H1 (cell line): Measurements from ENCODE around the gene NKD2. TPM values are rescaled to one million over a fixed set of nuclear protein-coding genes. Genes with fewer than 3 reads are reported as not detected.

Experiments
- CTCF ChIA-PET: fragments of 300-600 bp; sonication (Branson Sonifier 250); formaldehyde crosslinking; loops from one replicate; lab custom pipeline; 2021; ENCODE audit not compliant: partially characterized antibody; lab: Charles Lee
- POLR2A ChIA-PET: fragments of 300-600 bp; sonication (Branson Sonifier 250); formaldehyde crosslinking; loops from one replicate; lab custom pipeline; 2021; ENCODE audit warnings: inconsistent platforms; ENCODE audit not compliant: partially characterized antibody; lab: Charles Lee
- DNase-seq, 2 experiments: peaks; one replicate each; pipeline versions ENCODE4 v3.0.0 to v3.0.0-alpha.2; 2010 to 2022; ENCODE audit warnings: low spot score in 2 of 2, low read depth in 1 of 2, mixed read lengths in 1 of 2
- FAIRE-seq: peaks from 2 replicates; lab custom pipeline; 2011; peaks lifted over from hg19 to GRCh38; lab: Jason Lieb, UNC
- H2AFZ ChIP-seq: 2 replicates; pipeline ENCODE4 v1.8.1; 2012; ENCODE audit warnings: low read length, inconsistent platforms
- H2AK5ac ChIP-seq: 2 replicates; pipeline ENCODE4 v1.6.1; 2013; ENCODE audit warnings: low read depth, low read length
- H2BK120ac ChIP-seq: replicated peaks from 2 replicates; pipeline ENCODE3; 2013; ENCODE audit warnings: low read depth, low read length, inconsistent platforms
- H2BK12ac ChIP-seq: 2 replicates; pipeline ENCODE4 v1.6.1; 2013; ENCODE audit warnings: low read depth, low read length
- H2BK15ac ChIP-seq: 2 replicates; pipeline ENCODE4 v1.6.1; 2013; ENCODE audit warnings: low read length
- H2BK20ac ChIP-seq: 2 replicates; pipeline ENCODE4 v1.6.1; 2013; ENCODE audit warnings: low read length
- H2BK5ac ChIP-seq: 2 replicates; pipeline ENCODE4 v1.6.1; 2013; ENCODE audit warnings: low read depth, low read length
- H3K14ac ChIP-seq: 2 replicates; pipeline ENCODE4 v1.6.1; 2013; ENCODE audit warnings: inconsistent platforms; ENCODE audit not compliant: insufficient read length
- H3K18ac ChIP-seq: 2 replicates; pipeline ENCODE4 v1.6.1; 2013; ENCODE audit warnings: low read length; ENCODE audit errors: extremely low read depth
- H3K23ac ChIP-seq: 2 replicates; pipeline ENCODE4 v1.6.1; 2013; ENCODE audit warnings: inconsistent platforms; ENCODE audit not compliant: insufficient read length
- H3K23me2 ChIP-seq: 2 replicates; pipeline ENCODE4 v1.6.1; 2013; ENCODE audit warnings: low read depth, low read length
- H3K27ac ChIP-seq: 2 replicates; pipeline ENCODE4 v1.6.1; 2011; ENCODE audit warnings: low read depth, low read length, inconsistent platforms
- H3K27me3 ChIP-seq, 4 experiments: replicated peaks in 1 of 4; 1 replicate in 1 of 4; 2 replicates in 3 of 4; pipeline versions ENCODE4 v1.6.1 to v1.8.1; 2011 to 2013; ENCODE audit warnings: low read length in 3 of 4, mild to moderate bottlenecking in 3 of 4, inconsistent platforms in 2 of 4, mixed read lengths in 2 of 4, moderate library complexity in 1 of 4; ENCODE audit not compliant: control insufficient read depth in 3 of 4, insufficient read depth in 3 of 4; ENCODE audit errors: extremely low read depth in 1 of 4
- H3K36me3 ChIP-seq, 4 experiments: 2 replicates each; pipeline versions ENCODE4 v1.6.1 to v1.8.1; 2011 to 2013; ENCODE audit warnings: mild to moderate bottlenecking in 4 of 4, low read length in 3 of 4, moderate library complexity in 2 of 4, control low read depth in 1 of 4, inconsistent platforms in 1 of 4; ENCODE audit not compliant: insufficient read depth in 4 of 4, control insufficient read depth in 2 of 4
- H3K4ac ChIP-seq: replicated peaks from 2 replicates; pipeline ENCODE3; 2013; ENCODE audit warnings: low read length, low read depth, mixed read lengths, inconsistent platforms; ENCODE audit not compliant: insufficient read length
- H3K4me1 ChIP-seq, 4 experiments: replicated peaks in 1 of 4; 1 replicate in 1 of 4; 2 replicates in 3 of 4; pipeline versions ENCODE4 v1.6.1 to v1.8.1; 2011 to 2013; ENCODE audit warnings: low read length in 3 of 4, inconsistent platforms in 2 of 4, mixed read lengths in 1 of 4; ENCODE audit not compliant: insufficient read depth in 4 of 4, control insufficient read depth in 3 of 4
- H3K4me2 ChIP-seq, 2 experiments: 2 replicates each; pipeline versions ENCODE4 v1.6.1 to v1.8.1; 2011 to 2013; ENCODE audit warnings: low read depth in 2 of 2, low read length in 2 of 2, control low read depth in 1 of 2, inconsistent platforms in 1 of 2, mild to moderate bottlenecking in 1 of 2; ENCODE audit not compliant: insufficient read depth in 1 of 2
- H3K4me3 ChIP-seq, 4 experiments: fragments of 200-600, 300-600 bp in 1 of 4; sonication (generic), shearing (Covaris generic), sonication (Bioruptor Twin) in 1 of 4; 2 replicates each; pipeline versions ENCODE4 v1.5.1 to v1.8.1; 2011 to 2016; ENCODE audit warnings: low read length in 4 of 4, low read depth in 3 of 4, control low read depth in 2 of 4, inconsistent platforms in 2 of 4, mild to moderate bottlenecking in 2 of 4, mixed read lengths in 1 of 4, moderate library complexity in 1 of 4; ENCODE audit not compliant: insufficient read depth in 2 of 4; ENCODE audit errors: extremely low read depth in 1 of 4
- H3K56ac ChIP-seq: replicated peaks from 2 replicates; pipeline ENCODE3; 2013; ENCODE audit warnings: low read depth, mild to moderate bottlenecking, mixed read lengths, low read length, inconsistent platforms; ENCODE audit not compliant: insufficient read length
- H3K79me1 ChIP-seq: 2 replicates; pipeline ENCODE4 v1.6.1; 2013; ENCODE audit warnings: low read depth, low read length, control low read depth
- H3K79me2 ChIP-seq, 2 experiments: 2 replicates each; pipeline versions ENCODE4 v1.6.1 to v1.8.1; 2012 to 2013; ENCODE audit warnings: low read length in 2 of 2, mild to moderate bottlenecking in 2 of 2, inconsistent platforms in 1 of 2; ENCODE audit not compliant: insufficient read depth in 2 of 2, control insufficient read depth in 1 of 2
- H3K9ac ChIP-seq, 4 experiments: replicated peaks in 1 of 4; 1 replicate in 1 of 4; 2 replicates in 3 of 4; pipeline versions ENCODE4 v1.6.1 to v1.8.1; 2011 to 2013; ENCODE audit warnings: low read depth in 3 of 4, low read length in 3 of 4, control low read depth in 2 of 4, mild to moderate bottlenecking in 2 of 4, moderate library complexity in 2 of 4, inconsistent platforms in 1 of 4; ENCODE audit errors: extremely low read depth in 1 of 4
- H3K9me3 ChIP-seq, 2 experiments: 2 replicates each; pipeline versions ENCODE4 v1.6.1 to v1.8.1; 2012 to 2013; ENCODE audit warnings: mild to moderate bottlenecking in 2 of 2, moderate library complexity in 2 of 2, control low read depth in 1 of 2, inconsistent platforms in 1 of 2, low read depth in 1 of 2, low read length in 1 of 2, mixed read lengths in 1 of 2; ENCODE audit not compliant: insufficient read depth in 2 of 2
- H4K20me1 ChIP-seq, 2 experiments: replicated peaks in 1 of 2; 2 replicates each; pipeline versions ENCODE3 to v1.8.1; 2011 to 2013; ENCODE audit warnings: inconsistent platforms in 2 of 2, low read length in 2 of 2, mild to moderate bottlenecking in 1 of 2; ENCODE audit not compliant: insufficient read depth in 2 of 2, control insufficient read depth in 1 of 2
- H4K5ac ChIP-seq: 2 replicates; pipeline ENCODE4 v1.6.1; 2013; ENCODE audit warnings: low read length, low read depth, mixed read lengths, inconsistent platforms; ENCODE audit not compliant: insufficient read length
- H4K8ac ChIP-seq: 2 replicates; pipeline ENCODE4 v1.8.0; 2013; ENCODE audit warnings: mild to moderate bottlenecking, moderate library complexity, low read length, inconsistent platforms; ENCODE audit not compliant: insufficient read depth; ENCODE audit errors: extremely low read depth
- H4K91ac ChIP-seq: replicated peaks from 2 replicates; pipeline ENCODE3; 2013; ENCODE audit warnings: low read length, mixed read lengths, inconsistent platforms; ENCODE audit not compliant: insufficient read length
- CREB1 ChIP-seq: IDR thresholded peaks from 2 replicates; pipeline ENCODE4 v1.6.1; 2012; ENCODE audit warnings: inconsistent platforms
- HDAC6 ChIP-seq: IDR thresholded peaks from one replicate; pipeline ENCODE4 v1.7.1; 2012; ENCODE audit warnings: low read depth, mild to moderate bottlenecking, inconsistent platforms, low read length, moderate library complexity
- KDM4A ChIP-seq: IDR thresholded peaks from one replicate; pipeline ENCODE4 v1.7.1; 2012; ENCODE audit warnings: low read depth, mild to moderate bottlenecking, moderate library complexity, low read length, inconsistent platforms; ENCODE audit not compliant: severe bottlenecking
- KDM5A ChIP-seq: fragments of 200-600 bp; IDR thresholded peaks from 2 replicates; pipeline ENCODE4 v1.7.1; 2012; ENCODE audit warnings: mild to moderate bottlenecking, low read length, inconsistent platforms, mixed read lengths
- MAFK ChIP-seq: IDR thresholded peaks from 2 replicates; pipeline ENCODE4 v1.6.1; 2012; ENCODE audit warnings: low read depth, mild to moderate bottlenecking, improper control_type of control experiment, low read length
- NANOG ChIP-seq: IDR thresholded peaks from 2 replicates; pipeline ENCODE4 v1.6.1; 2011; ENCODE audit warnings: low read length, low read depth, mild to moderate bottlenecking, inconsistent platforms; ENCODE audit not compliant: insufficient read depth, poor library complexity, severe bottlenecking
- NRF1 ChIP-seq: IDR thresholded peaks from 2 replicates; pipeline ENCODE4 v1.6.1; 2011; ENCODE audit warnings: mild to moderate bottlenecking, low read depth, low read length, improper control_type of control experiment
- POLR2AphosphoS5 ChIP-seq: IDR thresholded peaks from 2 replicates; pipeline ENCODE4 v1.6.1; 2011; ENCODE audit warnings: low read depth, low read length
- SIRT6 ChIP-seq: IDR thresholded peaks from one replicate; pipeline ENCODE4 v1.7.1; 2012; ENCODE audit warnings: low read length, inconsistent platforms
- SIX5 ChIP-seq: IDR thresholded peaks from 2 replicates; pipeline ENCODE4 v1.6.1; 2011; ENCODE audit warnings: mild to moderate bottlenecking, low read depth, low read length
- SP1 ChIP-seq: IDR thresholded peaks from 2 replicates; pipeline ENCODE4 v1.6.1; 2011; ENCODE audit warnings: low read depth, low read length
- SP4 ChIP-seq: IDR thresholded peaks from 2 replicates; pipeline ENCODE4 v1.6.1; 2012; ENCODE audit warnings: low read length, inconsistent platforms
- SUZ12 ChIP-seq: fragments of 200-600 bp; sonication (generic); IDR thresholded peaks from 2 replicates; pipeline ENCODE4 v1.6.1; 2012; ENCODE audit warnings: mild to moderate bottlenecking, inconsistent platforms, low read length, moderate library complexity, mixed read lengths
- YY1 ChIP-seq: IDR thresholded peaks from 2 replicates; pipeline ENCODE4 v1.6.1; 2011; ENCODE audit warnings: low read depth, mild to moderate bottlenecking, low read length
- WGBS, 2 experiments: shearing (Covaris generic) in 1 of 2; methylation state at CpG; one replicate each; pipeline versions ENCODE4 v1.1.6 to v1.1.7; 2013 to 2015; ENCODE audit warnings: low lambda C conversion rate in 2 of 2, mixed read lengths in 2 of 2, inconsistent platforms in 1 of 2, low coverage in 1 of 2, missing lambda C conversion rate in 1 of 2; ENCODE audit not compliant: insufficient replicate concordance in 2 of 2, insufficient coverage in 1 of 2, insufficient read length in 1 of 2; ENCODE audit errors: extremely low coverage in 1 of 2, missing lambda C conversion rate in 1 of 2; 5-methylcytosine and 5-hydroxymethylcytosine counted together
- polyA plus RNA-seq, 7 experiments: library from polyadenylated mRNA; depleted of rRNA in 3 of 7; stranded (reverse) in 5 of 7; unstranded in 2 of 7; fragments of >200 nt in 5 of 7; fragments of 200-250 nt in 2 of 7; gene quantifications; 1 replicate in 5 of 7; 2 replicates in 1 of 7; 4 replicates in 1 of 7; pipeline versions ENCODE4 v1.2.1 to v1.2.3, GENCODE V29; 2011 to 2013; ENCODE audit warnings: missing spikeins in 2 of 7, mixed read lengths in 2 of 7
- total RNA-seq: library from RNA; stranded (reverse); fragmentation: NEBNext Ultra II Directional; extraction: Animal tissue kit (Norgen Biotek cat#: 25700); gene quantifications from 2 replicates; pipeline ENCODE4 v1.2.1, GENCODE V29; 2021
- TF ChIP-seq, protein P1 (sequence below): IDR thresholded peaks from 2 replicates; pipeline ENCODE4 v1.6.1; 2011; ENCODE audit warnings: low read depth, mild to moderate bottlenecking, low read length; ENCODE audit not compliant: insufficient read depth

NKD2 gene
- total and polyA plus RNA-seq, 2 of the 8 experiments (the other 6 are each of a cell fraction or from before 2014, with no cell fraction given), result 5.5 to 7.9 TPM

DNA sequence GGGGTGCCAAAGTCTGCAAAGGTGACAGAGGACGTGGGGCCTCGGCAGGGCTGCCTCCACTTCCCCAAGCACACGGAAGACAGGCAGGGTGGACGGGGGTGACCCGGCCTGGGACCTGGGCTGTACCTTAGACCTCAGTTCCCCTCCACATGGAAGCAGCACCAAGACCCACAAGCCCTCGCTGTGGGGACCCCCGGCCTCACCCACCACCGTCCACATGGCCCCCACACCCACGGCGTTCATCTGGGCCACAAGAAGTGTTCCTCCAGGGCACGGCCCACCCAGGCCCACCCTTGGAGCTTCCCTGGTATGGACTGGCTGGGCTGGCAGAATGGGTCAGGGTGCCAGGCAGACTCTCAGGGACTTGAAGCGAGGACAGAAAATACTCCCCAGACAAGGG is 45.8 kb upstream of the NKD2 start:
- Histone ChIP-seq H3K23me2 (no peaks in the 10 kb centered on the region), H3K56ac (no peak overlapping the region), H3K4me2 (no peak overlapping the region), H4K91ac (no peak overlapping the region), H4K20me1 (no peaks in the 10 kb centered on the region), H3K79me1 (no peaks in the 10 kb centered on the region), H2BK120ac (no peak overlapping the region), H2BK15ac (no peak overlapping the region), H4K8ac (0 out of 2 replicates have a peak overlapping the region, but pooled peaks have one; percentile 46), H2AK5ac (no peak overlapping the region), H4K5ac (no peak overlapping the region), H2BK12ac (no peak overlapping the region), H2BK20ac (no peak overlapping the region), H3K4ac (no peak overlapping the region), H3K4me3 (no peak overlapping the region), H3K23ac (no peak overlapping the region), H2BK5ac (no peak overlapping the region), H2AFZ (no peak overlapping the region), H3K79me2 (no peaks in the 10 kb centered on the region), H3K14ac (no peak overlapping the region), H3K27ac (no peak overlapping the region), H3K9me3 (no peaks in the 10 kb centered on the region), H3K9ac (no peak overlapping the region), H3K27me3 (no peaks in the 10 kb centered on the region), H3K4me1 (no peaks in the 10 kb centered on the region), H3K18ac (no peak overlapping the region), H3K36me3 (no peaks in the 10 kb centered on the region)
- POLR2A ChIA-PET, result no interaction called here
- WGBS, 2 experiments, result 83% methylated on average over 8 of the region's 12 CpGs; no CpG with 5 or more reads in 1 of the 2 experiments
- no peak for DNase-seq
- CTCF ChIA-PET, result no interaction called here
- no peak for FAIRE-seq
- no peak for TF ChIP-seq HDAC6
- TF ChIP-seq YY1, result no peak
- TF ChIP-seq POLR2AphosphoS5, result no peak
- TF ChIP-seq SIRT6, result no peak
- no peak for TF ChIP-seq SUZ12
- no peak for TF ChIP-seq SP1
- TF ChIP-seq KDM5A, result no peak
- TF ChIP-seq NANOG, result no peak
- TF ChIP-seq MAFK, result no peak
- no peak for TF ChIP-seq SIX5
- no peak for TF ChIP-seq NRF1
- no peak for TF ChIP-seq KDM4A
- TF ChIP-seq, protein P1, sequence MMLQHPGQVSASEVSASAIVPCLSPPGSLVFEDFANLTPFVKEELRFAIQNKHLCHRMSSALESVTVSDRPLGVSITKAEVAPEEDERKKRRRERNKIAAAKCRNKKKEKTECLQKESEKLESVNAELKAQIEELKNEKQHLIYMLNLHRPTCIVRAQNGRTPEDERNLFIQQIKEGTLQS, result no peak
- no peak for TF ChIP-seq SP4
- TF ChIP-seq CREB1, result no peak
